NK-92 (cell line): Measurements from ENCODE around the gene PTHLH.

Experiments used
- DNase-seq: peaks from one replicate; lab custom pipeline; 2025; ENCODE audit not compliant: unreplicated experiment; lab: John Stamatoyannopoulos, UW

PTHLH gene

DNA sequence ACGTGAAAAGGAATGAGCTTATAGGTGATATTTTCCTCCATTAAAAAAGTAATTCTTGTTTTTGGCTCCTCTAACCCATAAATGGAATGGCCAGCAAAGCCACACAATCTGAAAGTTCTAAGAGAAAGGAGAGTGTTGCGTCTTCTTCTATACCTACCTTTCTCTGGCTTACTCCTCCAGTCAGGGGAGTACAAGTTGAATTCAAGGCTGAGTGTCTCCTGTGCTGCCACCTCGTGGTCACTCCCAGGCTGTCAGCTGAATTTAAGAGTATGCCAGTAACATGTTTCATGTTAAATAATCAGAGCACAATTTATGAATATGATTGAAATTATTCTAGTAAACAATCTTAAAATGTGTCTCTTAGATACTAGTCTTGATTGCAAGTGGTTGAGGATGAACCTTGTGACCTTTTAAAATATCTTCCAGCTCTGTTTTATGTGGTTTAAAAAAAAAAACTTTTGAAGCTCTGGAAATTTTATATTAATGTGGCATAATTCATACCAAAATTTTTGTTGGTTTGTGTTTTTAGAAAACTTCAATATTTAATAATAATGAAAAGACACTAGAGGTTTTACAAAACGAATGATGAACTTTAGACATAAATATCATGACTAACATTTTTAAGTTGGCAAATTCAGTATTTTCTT is 31.7 kb downstream of the PTHLH start:
- DNase-seq = no peak

DNA sequence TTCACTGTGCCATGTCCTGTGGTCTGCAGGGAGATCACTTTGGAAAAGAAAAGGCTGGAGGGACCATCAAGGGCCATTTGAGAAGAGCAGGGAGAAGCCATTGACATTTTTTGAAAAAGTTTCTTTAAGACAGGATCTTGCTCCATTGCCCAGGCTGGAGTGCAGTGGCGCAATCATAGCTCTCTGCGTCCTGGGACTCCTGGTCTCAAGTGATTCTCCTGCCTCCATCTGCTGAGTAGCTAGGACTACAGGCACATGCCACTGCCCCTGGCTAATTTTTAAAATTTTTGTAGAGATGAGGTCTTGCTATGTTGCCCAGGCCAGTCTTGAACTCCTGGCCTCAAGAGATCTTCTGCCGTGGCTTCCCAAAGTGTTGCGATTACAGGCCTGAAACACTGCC is 32.3 kb downstream of the PTHLH start:
- no peak for DNase-seq

DNA sequence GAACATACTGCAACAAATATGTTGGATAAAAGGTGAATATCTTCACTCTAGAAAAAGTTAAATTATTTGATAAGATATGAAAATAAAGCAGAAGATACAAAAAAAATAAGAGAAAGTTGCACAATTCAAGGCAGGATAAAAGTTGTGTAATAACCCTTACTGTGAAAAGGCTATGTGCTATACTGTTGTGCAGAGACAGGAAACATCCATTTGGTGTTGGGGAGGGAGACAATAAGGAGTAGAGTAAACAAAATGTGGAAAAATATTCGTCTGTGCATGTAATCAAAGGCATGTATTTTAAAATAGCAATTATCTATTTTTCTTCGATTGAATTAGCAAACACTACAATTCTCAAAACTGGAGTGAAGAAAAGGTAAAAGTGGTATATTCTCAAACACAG is 34.8 kb downstream of the PTHLH start:
- no peak for DNase-seq

DNA sequence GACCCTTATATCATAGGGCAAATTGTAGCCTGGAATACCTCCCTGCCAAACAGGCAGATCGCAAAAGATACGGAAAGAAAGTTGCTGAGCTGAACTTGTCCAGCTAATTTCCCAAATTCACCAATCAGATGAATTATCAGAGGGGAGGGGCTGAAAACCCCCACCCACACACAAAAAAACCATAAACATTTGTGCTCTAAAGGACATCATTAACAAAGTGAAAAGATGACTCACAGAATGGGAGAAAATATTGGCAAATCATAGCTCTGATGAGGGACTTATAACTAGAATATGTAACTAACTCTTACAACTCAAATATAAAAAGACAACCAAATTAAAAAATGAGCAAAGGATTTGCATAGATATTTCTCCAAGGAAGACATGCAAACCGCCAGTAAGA is 36.3 kb downstream of the PTHLH start:
- DNase-seq = no peak

DNA sequence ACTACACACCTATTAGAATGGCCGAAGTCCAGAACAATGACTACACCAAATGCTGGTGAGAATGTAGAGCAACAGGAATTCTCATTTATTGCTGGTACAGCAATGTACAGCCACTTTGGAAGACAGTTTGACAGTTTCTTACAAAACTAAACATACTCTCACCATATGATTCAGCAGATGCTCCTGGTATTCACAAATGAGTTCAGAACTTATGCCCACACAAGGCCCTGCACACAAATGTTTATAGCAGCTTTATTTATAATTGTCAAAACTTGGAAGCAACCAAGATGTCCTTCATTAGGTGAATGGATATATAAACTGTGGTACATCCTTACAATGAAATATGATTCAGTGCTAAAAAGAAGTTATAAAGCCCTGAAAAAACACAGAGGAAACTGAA is 38.3 kb downstream of the PTHLH start:
- no peak for DNase-seq

DNA sequence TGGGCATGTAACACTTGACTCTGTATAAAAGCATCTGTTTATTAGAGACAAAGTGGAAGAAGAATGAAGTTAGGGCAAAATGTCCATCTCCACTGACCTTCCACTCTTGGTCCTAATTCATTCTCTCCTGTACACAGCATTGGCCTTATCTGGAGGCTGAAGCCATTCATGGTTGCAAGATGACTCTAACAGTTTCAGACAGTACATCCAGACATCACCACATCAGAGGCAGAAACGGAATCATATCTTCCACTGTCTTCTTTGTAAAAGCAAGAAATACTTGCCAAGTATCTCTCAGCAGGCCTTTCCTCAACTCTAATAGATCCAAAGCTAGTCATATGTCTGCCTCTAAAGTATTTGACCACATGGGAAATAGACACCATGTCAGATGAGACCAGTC is 41.1 kb downstream of the PTHLH start:
- DNase-seq = no peak

DNA sequence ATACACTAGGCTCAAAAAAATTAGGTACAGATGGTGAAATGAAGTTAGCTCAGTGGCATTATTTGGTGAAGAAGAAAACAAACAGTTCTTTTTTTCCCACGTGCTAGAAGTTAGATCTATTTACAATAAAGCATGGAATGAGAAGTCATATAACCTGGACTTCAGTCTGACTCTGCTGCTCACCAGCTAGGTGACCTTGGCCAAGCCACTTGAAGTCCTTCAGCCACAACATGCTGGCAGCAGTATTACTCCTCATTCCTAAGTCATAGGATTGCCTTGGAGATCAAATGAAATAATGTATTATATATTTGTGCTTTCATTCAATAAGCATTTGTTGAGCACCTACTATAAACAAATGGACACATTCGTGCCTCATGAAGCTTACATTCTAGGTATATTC is 45.2 kb downstream of the PTHLH start:
- no peak for DNase-seq

DNA sequence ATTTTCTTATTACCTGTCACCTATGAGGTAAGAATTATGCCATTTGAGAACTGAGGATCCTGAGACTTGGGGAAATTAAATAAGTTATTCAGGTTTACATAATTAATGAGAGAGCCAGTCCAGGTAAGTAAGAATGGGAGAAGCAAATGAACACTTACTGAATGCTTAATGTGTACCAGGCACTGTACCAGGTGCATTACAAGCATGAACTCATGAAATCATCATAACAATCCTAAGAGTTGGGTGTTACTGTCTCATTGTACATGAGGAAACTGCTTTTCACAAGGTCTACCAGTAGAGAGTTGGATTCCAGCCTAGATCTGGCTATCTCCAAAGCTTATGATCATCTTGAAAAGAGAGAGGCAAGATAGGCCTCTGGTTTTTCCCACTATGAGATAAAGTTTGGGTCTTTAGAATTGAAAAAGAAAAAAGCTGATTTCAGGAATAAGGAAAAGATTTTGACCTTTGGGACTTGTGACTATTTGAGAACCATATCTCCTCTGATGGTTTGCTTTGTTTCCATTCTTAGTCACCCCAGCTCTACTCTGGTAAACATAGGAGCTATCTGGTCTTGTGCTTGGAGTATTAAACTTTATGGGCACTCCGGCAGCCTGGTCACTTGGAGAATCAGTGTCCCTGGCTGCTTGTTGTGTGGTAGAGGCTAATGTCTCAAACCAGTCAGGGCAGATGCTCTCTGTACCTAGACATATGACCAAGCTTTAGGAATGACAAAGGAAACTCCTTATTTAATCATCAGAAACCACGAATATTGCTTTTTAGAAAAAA is 48.0 kb downstream of the PTHLH start:
- no peak for DNase-seq

DNA sequence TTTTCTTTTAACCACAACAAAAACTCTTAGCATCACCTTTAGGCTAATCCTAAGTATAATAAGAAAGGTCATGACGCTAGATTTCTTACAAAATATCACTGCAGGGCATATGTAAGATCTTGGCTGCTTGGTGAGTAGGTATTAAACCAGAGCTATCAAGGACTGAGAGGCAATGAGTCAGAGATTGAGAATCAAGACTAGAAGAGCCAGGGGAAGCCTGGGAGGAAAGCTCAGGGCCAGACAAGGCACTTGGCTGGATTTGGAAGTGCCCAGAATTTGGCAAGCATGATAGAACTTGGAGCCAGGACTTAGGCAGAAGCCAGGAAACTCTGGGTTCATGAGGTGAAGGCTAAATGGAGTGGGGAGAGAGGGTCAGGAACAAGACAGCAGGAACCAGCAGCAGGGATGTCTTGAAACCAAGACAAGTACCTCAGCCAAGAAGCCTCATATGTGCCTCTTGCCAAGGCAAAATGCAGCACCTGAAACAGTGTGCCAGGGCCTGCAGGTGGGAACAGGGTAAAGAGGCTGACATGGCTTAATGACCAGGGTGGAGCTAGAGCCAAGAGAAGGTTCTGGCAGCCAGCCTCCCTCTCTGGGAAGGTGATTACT is 49.9 kb downstream of the PTHLH start:
- no peak for DNase-seq

DNA sequence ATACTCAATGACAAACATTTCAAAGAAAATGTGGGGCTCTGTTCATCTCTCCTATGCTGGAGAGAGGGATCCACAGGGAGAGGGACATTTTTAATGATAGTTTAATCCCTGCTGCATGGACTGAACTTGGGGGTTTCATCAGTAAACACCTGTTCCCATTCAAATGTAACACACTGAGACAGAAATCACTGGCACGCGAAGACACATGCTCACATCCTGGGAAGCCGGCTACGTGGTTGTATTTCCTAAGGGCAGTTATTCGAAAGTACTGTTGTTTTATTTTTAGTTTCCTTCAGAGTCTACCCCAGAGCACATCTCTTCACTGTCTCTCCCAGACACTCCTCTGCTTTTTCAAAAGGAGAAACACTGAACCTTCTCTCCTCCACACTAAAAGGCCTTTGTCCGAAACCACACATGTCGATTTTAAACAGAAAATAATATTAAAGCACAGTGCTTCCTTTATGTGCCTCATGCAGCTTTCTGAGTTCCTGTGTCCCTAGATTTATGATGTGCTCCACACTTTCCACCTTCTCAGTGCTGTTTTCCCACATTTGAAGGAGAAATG is 52.8 kb downstream of the PTHLH start:
- DNase-seq = no peak

DNA sequence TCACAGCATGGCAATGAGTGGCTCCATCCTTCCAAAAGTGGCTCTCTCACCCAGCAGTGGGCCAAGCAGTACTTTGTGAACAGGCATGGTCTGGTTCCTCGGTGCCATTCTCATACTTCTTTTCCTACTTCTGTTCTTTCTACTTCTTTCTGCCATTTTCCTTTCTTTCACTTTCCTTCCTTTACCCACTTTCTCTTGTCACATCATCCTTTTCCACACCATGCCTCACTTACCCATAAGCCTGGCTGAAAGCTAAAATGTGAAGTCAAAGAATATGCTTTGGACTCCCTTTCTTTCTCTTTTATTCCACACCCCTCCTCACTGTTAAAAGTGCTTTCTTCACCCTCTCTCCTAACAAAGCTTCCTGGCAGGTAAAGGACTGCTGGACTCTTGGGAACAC is 57.0 kb downstream of the PTHLH start:
- DNase-seq = no peak

DNA sequence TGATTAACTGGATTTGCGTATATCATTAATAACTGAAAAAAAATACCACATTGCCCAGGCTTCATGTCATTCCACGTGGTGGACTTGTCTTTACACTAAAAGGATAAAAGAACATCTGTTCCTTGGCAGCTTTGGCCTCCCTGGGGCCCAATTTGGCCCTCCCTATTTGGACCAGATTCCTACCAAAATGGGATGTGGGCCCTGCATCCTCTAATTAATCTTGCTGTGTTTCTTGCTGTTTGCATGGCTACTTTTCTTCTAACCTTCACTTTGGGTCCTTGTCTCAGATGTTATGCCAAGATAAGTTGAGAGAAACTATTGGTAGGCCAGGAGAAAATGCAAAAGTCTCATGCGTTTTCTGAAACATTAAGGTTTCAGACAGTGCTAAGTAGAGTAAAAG is 57.5 kb downstream of the PTHLH start:
- DNase-seq = no peak

DNA sequence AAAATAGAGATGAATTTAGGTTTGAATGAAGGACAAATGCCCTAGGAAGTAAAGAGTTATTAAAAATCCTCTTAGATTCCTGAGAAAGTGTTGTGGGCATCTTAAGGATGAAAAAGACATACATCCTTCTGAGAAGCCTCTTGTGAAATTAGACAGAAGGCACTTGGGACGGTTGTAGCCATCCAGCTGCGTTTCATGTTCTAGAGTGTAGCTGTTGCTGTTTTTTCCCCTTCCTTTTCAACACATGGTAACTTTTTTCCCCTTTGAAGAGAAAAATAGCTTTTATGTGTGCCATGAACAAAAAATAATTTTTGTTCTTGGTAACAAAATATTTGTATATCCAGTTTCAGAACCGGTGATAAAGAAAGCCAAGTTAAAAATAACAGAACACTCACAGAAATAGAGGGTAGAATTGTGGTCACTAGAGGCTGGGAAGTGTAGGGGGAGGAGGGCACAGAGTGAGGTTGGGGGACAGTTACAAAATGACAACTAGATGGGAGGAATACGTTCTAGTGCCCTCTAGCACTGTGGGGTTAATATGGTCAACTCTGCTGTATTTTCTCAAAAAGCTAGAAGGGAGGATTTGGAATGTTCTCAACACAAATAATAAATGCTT is 58.4 kb downstream of the PTHLH start:
- no peak for DNase-seq

DNA sequence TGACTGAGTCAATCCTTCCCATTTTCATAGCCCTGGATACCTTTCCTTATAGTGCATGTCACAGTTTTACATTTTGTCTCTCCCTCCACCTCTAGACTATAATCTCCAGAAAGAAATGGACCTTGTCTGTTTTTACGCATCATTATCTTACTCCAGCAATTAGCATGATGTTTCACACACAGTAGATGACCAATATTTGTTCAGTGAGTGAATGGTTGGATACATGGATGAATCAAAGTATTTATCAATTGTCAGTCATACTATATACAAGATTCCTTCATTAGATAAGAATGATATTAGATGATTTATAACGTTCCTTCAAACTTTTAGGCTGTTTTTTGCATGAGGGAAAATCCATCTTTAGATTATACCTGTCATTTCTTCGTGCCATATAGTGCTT is 61.1 kb downstream of the PTHLH start:
- DNase-seq = no peak
